Liver (tissue), 9 donors: ENCODE data around the gene MGAT4A. TPM values are rescaled to one million over a fixed set of nuclear protein-coding genes. Genes with fewer than 3 reads are reported as not detected.
A peak's percentile ranks its signal among the peaks of the same experiment; 100 is the strongest.

Experiments
- DNase-seq: peaks from one replicate; pipeline ENCODE4 v3.0.0-alpha.2; 2017; ENCODE audit warnings: low spot score
- H3K27ac ChIP-seq, 2 donors: one replicate each; pipeline ENCODE4 v1.7.0; 2013; ENCODE audit warnings: inconsistent platforms in 2 of 2, low read length in 2 of 2, control low read depth in 1 of 2, low read depth in 1 of 2, mild to moderate bottlenecking in 1 of 2
- H3K27me3 ChIP-seq, 4 donors: one replicate each; pipeline versions ENCODE4 v1.6.1 to v1.7.0; 2013; ENCODE audit warnings: low read length in 3 of 4, inconsistent platforms in 1 of 4, mild to moderate bottlenecking in 1 of 4, moderate library complexity in 1 of 4; ENCODE audit not compliant: control insufficient read depth in 4 of 4, insufficient read depth in 4 of 4
- H3K36me3 ChIP-seq, 4 donors: one replicate each; pipeline versions ENCODE4 v1.6.1 to v1.7.0; 2013; ENCODE audit warnings: low read length in 3 of 4, mild to moderate bottlenecking in 3 of 4, low read depth in 1 of 4, moderate library complexity in 1 of 4; ENCODE audit not compliant: control insufficient read depth in 4 of 4, insufficient read depth in 3 of 4
- H3K4me1 ChIP-seq, 4 donors: one replicate each; pipeline versions ENCODE4 v1.6.1 to v1.7.0; 2013; ENCODE audit warnings: low read length in 3 of 4, mild to moderate bottlenecking in 3 of 4, moderate library complexity in 1 of 4; ENCODE audit not compliant: control insufficient read depth in 4 of 4, insufficient read depth in 4 of 4
- H3K4me3 ChIP-seq, 3 donors: one replicate each; pipeline versions ENCODE4 v1.6.1 to v1.7.0; 2013; ENCODE audit warnings: low read length in 3 of 3, control low read depth in 1 of 3, low read depth in 1 of 3, mild to moderate bottlenecking in 1 of 3
- H3K9ac ChIP-seq, 2 donors: one replicate each; pipeline ENCODE4 v1.7.0; 2013; ENCODE audit warnings: low read length in 2 of 2, mild to moderate bottlenecking in 2 of 2, moderate library complexity in 2 of 2, control low read depth in 1 of 2, low read depth in 1 of 2
- H3K9me3 ChIP-seq, 4 donors: one replicate each; pipeline versions ENCODE4 v1.6.1 to v1.7.0; 2013; ENCODE audit warnings: low read length in 3 of 4; ENCODE audit not compliant: control insufficient read depth in 4 of 4
- ATF3 ChIP-seq: IDR thresholded peaks from 2 replicates; pipeline ENCODE4 v1.6.1; 2016; ENCODE audit warnings: antibody characterized with exemption
- CTCF ChIP-seq: fragments of 150-350 bp; IDR thresholded peaks from 2 replicates; pipeline ENCODE4 v1.5.1; 2017; ENCODE audit warnings: improper control_type of control experiment, low read depth, low read length; ENCODE audit not compliant: missing input control
- FOXA1 ChIP-seq: IDR thresholded peaks from 2 replicates; pipeline ENCODE4 v1.6.1; 2016; ENCODE audit warnings: antibody characterized with exemption
- FOXA2 ChIP-seq: IDR thresholded peaks from 2 replicates; pipeline ENCODE4 v1.6.1; 2016; ENCODE audit warnings: antibody characterized with exemption
- GABPA ChIP-seq, 2 donors: IDR thresholded peaks in 1 of 2; conservative IDR thresholded peaks in 1 of 2; 2 replicates each; pipeline ENCODE4 v1.6.1; 2016; ENCODE audit warnings: antibody characterized with exemption in 2 of 2, mild to moderate bottlenecking in 1 of 2, moderate library complexity in 1 of 2
- HNF4A ChIP-seq, 2 donors: conservative IDR thresholded peaks; 2 replicates each; pipeline ENCODE4 v1.6.1; 2016; ENCODE audit warnings: antibody characterized with exemption in 2 of 2, mild to moderate bottlenecking in 2 of 2
- HNF4G ChIP-seq: IDR thresholded peaks from 2 replicates; pipeline ENCODE4 v1.6.1; 2016; ENCODE audit warnings: antibody characterized with exemption
- JUND ChIP-seq, 2 donors: IDR thresholded peaks; 2 replicates each; pipeline ENCODE4 v1.6.1; 2016; ENCODE audit warnings: antibody characterized with exemption in 2 of 2
- MAX ChIP-seq: IDR thresholded peaks from 2 replicates; pipeline ENCODE4 v1.6.1; 2016; ENCODE audit warnings: antibody characterized with exemption
- NR2F2 ChIP-seq: IDR thresholded peaks from 2 replicates; pipeline ENCODE4 v1.6.1; 2016; ENCODE audit warnings: antibody characterized with exemption
- RAD21 ChIP-seq, 2 donors: IDR thresholded peaks; 2 replicates each; pipeline ENCODE4 v1.6.1; 2016; ENCODE audit warnings: antibody characterized with exemption in 2 of 2, mild to moderate bottlenecking in 2 of 2
- REST ChIP-seq: IDR thresholded peaks from 2 replicates; pipeline ENCODE4 v1.6.1; 2016; ENCODE audit warnings: antibody characterized with exemption, mild to moderate bottlenecking
- RXRA ChIP-seq, 2 donors: IDR thresholded peaks; 2 replicates each; pipeline ENCODE4 v1.6.1; 2017 to 2018; ENCODE audit warnings: antibody characterized with exemption in 2 of 2, mild to moderate bottlenecking in 1 of 2
- SP1 ChIP-seq: IDR thresholded peaks from 2 replicates; pipeline ENCODE4 v1.6.1; 2018; ENCODE audit warnings: antibody characterized with exemption, mild to moderate bottlenecking
- TAF1 ChIP-seq: conservative IDR thresholded peaks from 2 replicates; pipeline ENCODE4 v1.6.1; 2016; ENCODE audit warnings: antibody characterized with exemption, mild to moderate bottlenecking
- YY1 ChIP-seq: IDR thresholded peaks from 2 replicates; pipeline ENCODE4 v1.6.1; 2016; ENCODE audit warnings: antibody characterized with exemption, mild to moderate bottlenecking
- ZBTB33 ChIP-seq: IDR thresholded peaks from 2 replicates; pipeline ENCODE4 v1.6.1; 2016; ENCODE audit warnings: antibody characterized with exemption
- WGBS: extraction: QIAGEN DNeasy Blood & Tissue Kit; methylation state at CpG from one replicate; pipeline ENCODE4 v1.1.7; 2013; 5-methylcytosine and 5-hydroxymethylcytosine counted together
- polyA plus RNA-seq, 2 donors: library from polyadenylated mRNA; stranded (reverse) in 1 of 2; unstranded in 1 of 2; fragments of 200-250 nt in 1 of 2; fragments of >200 nt in 1 of 2; fragmentation: Nextera tagmentation in 1 of 2; extraction: Ambion mirVana in 1 of 2; gene quantifications; one replicate each; pipeline versions ENCODE4 v1.2.1 to v1.2.3, GENCODE V29; 2013 to 2015
- total RNA-seq, 2 donors: library from RNA; depleted of rRNA; stranded (reverse); fragments of >200 nt; gene quantifications; one replicate each; pipeline ENCODE4 v1.2.3, GENCODE V29; 2014
- donor health status: healthy.
- donor health status: healthy.
- donor health status: healthy.
- donor health status: healthy.
- donor health status: healthy.

The MGAT4A gene
- total and polyA plus RNA-seq, 4 donors: 2.7 to 17.3 (median 5.4) TPM

GRCh38 chr2:98649135-98649991 lies 81.6 kb downstream of the MGAT4A start:
- no peaks in the 10 kb centered on the region for H3K27me3 ChIP-seq
- H3K9me3 ChIP-seq: no peaks in the 10 kb centered on the region
- no peak for TF ChIP-seq REST
- TF ChIP-seq CTCF: peak; percentile 99
- TF ChIP-seq RAD21 (IDR thresholded peaks at IDR 0.05): peak; percentile 100
- TF ChIP-seq RXRA (IDR thresholded peaks at IDR 0.05): peak in 1 of 2 donors; percentile 27
- peak; percentile 81 for DNase-seq
- no peaks in the 10 kb centered on the region for H3K4me1 ChIP-seq
- 30% methylated on average over 4 of the region's 4 CpGs for WGBS
- H3K9ac ChIP-seq: no peak overlapping the region
- peaks cover 0 to 4% (median 0%) of the 10 kb centered on the region in 4 donors for H3K36me3 ChIP-seq
- no peak overlapping the region for H3K4me3 ChIP-seq
- H3K27ac ChIP-seq: no peak overlapping the region

- WGBS: 92% methylated on average over 4 of the region's 4 CpGs
- no peaks in the 10 kb centered on the region for H3K27me3 ChIP-seq
Measured at GRCh38 chr2:98648451-98648850, 82.5 kb downstream of the MGAT4A start.

More at GRCh38 chr2:98648451-98648850, 82.5 kb downstream of the MGAT4A start:
- TF ChIP-seq HNF4A (conservative IDR thresholded peaks at IDR 0.05): no peak
- no peak for TF ChIP-seq MAX
- TF ChIP-seq GABPA (IDR thresholded peaks at IDR 0.05 in 1 of 2, conservative IDR thresholded peaks at IDR 0.05 in 1 of 2): no peak
- TF ChIP-seq JUND (IDR thresholded peaks at IDR 0.05): no peak
- no peak for TF ChIP-seq ATF3
- no peak for TF ChIP-seq TAF1
- TF ChIP-seq FOXA2: no peak
- TF ChIP-seq NR2F2: no peak
- no peak for TF ChIP-seq HNF4G
- no peak for TF ChIP-seq RXRA (IDR thresholded peaks at IDR 0.05)
- TF ChIP-seq CTCF: no peak
- no peak for TF ChIP-seq FOXA1
- no peak for TF ChIP-seq RAD21 (IDR thresholded peaks at IDR 0.05)
- TF ChIP-seq ZBTB33: no peak
- no peak for TF ChIP-seq SP1
- TF ChIP-seq YY1: no peak
- no peak for TF ChIP-seq REST
- no peak overlapping the region for H3K27ac ChIP-seq
- H3K9ac ChIP-seq: no peak overlapping the region
- H3K4me3 ChIP-seq: no peak overlapping the region
- DNase-seq: no peak
- H3K9me3 ChIP-seq: no peaks in the 10 kb centered on the region
- peaks cover 0 to 4% (median 0%) of the 10 kb centered on the region in 4 donors for H3K36me3 ChIP-seq
- no peaks in the 10 kb centered on the region for H3K4me1 ChIP-seq
